ENCODE results near the gene POLR2A.

- TF ChIP-seq POLR2A (IDR thresholded peaks at IDR 0.05) (no peak), POLR2AphosphoS5 (IDR thresholded peaks at IDR 0.05) (no peak)
- TF ChIP-seq, protein P1, sequence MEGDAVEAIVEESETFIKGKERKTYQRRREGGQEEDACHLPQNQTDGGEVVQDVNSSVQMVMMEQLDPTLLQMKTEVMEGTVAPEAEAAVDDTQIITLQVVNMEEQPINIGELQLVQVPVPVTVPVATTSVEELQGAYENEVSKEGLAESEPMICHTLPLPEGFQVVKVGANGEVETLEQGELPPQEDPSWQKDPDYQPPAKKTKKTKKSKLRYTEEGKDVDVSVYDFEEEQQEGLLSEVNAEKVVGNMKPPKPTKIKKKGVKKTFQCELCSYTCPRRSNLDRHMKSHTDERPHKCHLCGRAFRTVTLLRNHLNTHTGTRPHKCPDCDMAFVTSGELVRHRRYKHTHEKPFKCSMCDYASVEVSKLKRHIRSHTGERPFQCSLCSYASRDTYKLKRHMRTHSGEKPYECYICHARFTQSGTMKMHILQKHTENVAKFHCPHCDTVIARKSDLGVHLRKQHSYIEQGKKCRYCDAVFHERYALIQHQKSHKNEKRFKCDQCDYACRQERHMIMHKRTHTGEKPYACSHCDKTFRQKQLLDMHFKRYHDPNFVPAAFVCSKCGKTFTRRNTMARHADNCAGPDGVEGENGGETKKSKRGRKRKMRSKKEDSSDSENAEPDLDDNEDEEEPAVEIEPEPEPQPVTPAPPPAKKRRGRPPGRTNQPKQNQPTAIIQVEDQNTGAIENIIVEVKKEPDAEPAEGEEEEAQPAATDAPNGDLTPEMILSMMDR (IDR thresholded peaks at IDR 0.05): no peak
These were observed 7.2 kb upstream of the POLR2A start for GRCh38 chr17:7476951-7477350.
